Measurements from ENCODE around the gene CMTM4. TPM values are rescaled to one million over a fixed set of nuclear protein-coding genes. Genes with fewer than 3 reads are reported as not detected.

CMTM4 gene
- 1 to 10 TPM; 1.1 to 1.2 TPM for total RNA-seq

DNA sequence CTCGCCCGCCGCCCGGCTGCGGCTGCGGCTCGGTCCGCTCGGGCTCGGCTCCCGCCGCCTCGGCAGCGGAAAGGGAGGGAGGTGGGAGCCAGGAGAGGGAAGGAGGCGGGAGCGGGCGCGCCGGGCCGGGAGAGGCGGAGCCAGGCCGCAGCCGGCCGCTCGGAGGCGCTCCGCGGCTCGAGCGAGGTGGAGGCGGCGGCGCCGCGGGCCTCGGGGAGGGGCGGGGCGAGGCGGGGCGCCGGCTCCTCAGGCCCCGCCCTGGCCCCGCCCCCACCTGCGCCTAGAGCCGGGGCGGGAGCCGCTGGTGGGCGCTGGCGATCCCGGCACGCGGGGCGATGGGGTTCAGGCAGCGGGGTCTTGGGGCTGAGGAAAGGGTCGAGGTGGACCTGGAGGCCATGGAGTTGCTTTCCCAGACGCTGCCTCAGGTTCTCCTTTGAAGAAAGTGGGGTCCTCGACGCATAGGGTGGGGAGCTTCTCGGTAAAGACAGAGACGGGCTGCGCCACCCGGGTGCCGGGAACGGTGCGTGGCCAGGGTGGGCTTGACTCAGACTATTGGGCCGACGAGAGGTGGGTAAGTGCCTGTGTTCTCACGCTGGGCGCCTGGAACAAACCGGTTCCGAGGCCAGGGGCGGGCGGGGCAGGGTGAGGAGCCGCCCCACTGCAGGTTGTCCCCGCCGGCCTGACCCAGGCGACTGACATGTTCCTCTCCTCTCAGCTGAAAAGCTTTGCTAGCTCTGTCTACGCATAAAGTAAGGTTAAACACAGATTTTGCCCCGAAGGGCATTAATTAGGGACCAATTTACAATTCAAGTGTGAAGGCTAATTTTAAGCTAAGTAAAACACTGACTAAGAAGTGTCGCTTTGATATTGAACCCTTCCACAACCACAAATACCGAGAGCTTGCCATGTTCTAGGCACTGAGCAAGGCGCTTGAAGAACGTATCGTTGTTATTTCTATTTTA, at the start of gene CMTM4:
Gene CMTM4 (minus strand): TSS at position 75 of the 962 bp plus-strand sequence. CDS start 218 bp downstream, outside the sequence.
- ATAC-seq (peak; percentile 94), DNase-seq (peak; percentile 70)
- no peaks in the 10 kb centered on the region for H3K9me3 Mint-ChIP-seq (ENCODE audit: low read depth)
- CTCF ChIA-PET = interaction anchor here (0.6 to 2.7 kb wide), 12 partner anchors 18 to 292 kb away, joined by 3 to 13 read pairs (median 5); partner anchors contain the start of genes DYNC1LI2 and NAE1
- peaks cover 15% of the 10 kb centered on the region for H3K4me1 Mint-ChIP-seq
- peak within 1 kb of the TSS; percentile 73 for H3K4me3 Mint-ChIP-seq
- no peaks in the 10 kb centered on the region for H3K36me3 Mint-ChIP-seq
- no peak within 1 kb of the TSS for H3K27ac Mint-ChIP-seq
- H3K27me3 Mint-ChIP-seq = peaks cover 47% of the 10 kb centered on the region

DNA sequence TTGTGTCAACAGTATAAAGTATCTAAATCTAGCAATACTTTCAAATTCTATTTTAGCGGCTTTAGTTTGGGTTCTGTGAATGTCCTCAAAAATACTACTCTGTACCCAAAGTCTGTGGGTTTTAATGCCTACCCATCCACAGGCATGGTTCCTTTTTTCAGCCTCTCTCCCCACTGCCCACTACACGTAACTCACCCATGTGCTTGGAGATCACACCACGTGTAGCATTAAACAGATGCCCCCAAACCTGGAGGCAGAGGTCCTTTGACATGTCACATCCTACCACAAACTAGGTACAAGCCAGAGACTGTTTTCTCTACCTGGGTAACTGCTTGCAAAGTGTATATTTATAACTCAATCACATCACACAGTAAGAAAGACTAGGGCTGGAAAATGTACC, 49.5 kb upstream of the CMTM4 start:
- H3K36me3 Mint-ChIP-seq = peaks cover 52% of the 10 kb centered on the region
- peak; percentile 39 for DNase-seq
- ATAC-seq = no peak
- H3K9me3 Mint-ChIP-seq (ENCODE audit: low read depth) = no peaks in the 10 kb centered on the region
- peak overlapping the region; percentile 74 for H3K27ac Mint-ChIP-seq
- peaks cover 54% of the 10 kb centered on the region for H3K4me1 Mint-ChIP-seq
- CTCF ChIA-PET = interaction anchor here (0.7 to 6.9 kb wide), 8 partner anchors 18 to 149 kb away, joined by 3 to 50 read pairs (median 4); partner anchors contain the start of genes NAE1 and PDP2
- H3K4me3 Mint-ChIP-seq = peak overlapping the region; percentile 6
- no peaks in the 10 kb centered on the region for H3K27me3 Mint-ChIP-seq

DNA sequence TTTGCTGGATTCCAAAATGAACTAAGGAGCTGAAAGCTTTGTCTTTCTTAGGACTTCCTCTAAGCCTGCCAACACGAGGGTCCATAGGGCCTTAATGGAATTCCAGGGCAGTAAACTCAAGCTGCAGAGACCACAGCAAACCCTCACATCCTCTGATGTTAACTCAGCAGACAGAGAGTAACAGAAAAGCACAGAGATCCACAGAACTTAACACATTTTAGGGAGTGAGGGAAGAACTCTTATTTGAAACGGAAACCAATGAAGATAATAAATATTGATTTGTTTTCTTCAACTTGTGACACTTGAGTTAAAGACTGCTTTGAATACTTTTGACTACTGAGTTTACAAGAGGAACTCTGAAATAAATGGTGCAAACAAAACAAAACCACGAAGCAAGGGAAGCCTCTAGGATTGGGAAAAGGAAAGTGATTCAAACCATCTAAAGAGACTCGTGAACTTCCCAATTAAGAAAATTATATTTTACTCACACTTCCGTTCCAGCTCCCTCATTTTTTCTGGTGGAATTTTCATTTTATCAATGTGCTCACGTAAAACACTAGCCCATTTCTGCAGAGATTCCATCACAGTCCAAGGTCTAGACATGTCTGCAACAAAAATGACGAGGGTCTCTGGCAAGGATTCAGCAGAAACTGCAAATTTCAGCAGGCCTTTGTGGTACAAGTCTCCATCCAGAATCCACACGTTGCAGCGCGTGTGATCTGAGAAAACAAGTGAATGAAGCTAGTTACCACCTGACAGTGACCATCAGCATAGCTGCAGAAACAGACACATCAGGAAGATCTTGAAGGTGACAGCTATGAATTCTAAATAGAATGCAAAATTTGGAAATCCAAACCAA, 45.6 kb upstream of the CMTM4 start:
- CTCF ChIA-PET = interaction anchor here (0.5 to 7.8 kb wide), 12 partner anchors 9 to 335 kb away, joined by 3 to 84 read pairs (median 6); partner anchors contain the start of genes CMTM4, DYNC1LI2 and NAE1
- DNase-seq (no peak), ATAC-seq (no peak)
- Mint-ChIP-seq H3K4me1 (peaks cover 40% of the 10 kb centered on the region), H3K4me3 (no peak overlapping the region), H3K27ac (no peak overlapping the region), H3K27me3 (no peaks in the 10 kb centered on the region), H3K9me3 (ENCODE audit: low read depth) (no peaks in the 10 kb centered on the region), H3K36me3 (peaks cover 54% of the 10 kb centered on the region)

DNA sequence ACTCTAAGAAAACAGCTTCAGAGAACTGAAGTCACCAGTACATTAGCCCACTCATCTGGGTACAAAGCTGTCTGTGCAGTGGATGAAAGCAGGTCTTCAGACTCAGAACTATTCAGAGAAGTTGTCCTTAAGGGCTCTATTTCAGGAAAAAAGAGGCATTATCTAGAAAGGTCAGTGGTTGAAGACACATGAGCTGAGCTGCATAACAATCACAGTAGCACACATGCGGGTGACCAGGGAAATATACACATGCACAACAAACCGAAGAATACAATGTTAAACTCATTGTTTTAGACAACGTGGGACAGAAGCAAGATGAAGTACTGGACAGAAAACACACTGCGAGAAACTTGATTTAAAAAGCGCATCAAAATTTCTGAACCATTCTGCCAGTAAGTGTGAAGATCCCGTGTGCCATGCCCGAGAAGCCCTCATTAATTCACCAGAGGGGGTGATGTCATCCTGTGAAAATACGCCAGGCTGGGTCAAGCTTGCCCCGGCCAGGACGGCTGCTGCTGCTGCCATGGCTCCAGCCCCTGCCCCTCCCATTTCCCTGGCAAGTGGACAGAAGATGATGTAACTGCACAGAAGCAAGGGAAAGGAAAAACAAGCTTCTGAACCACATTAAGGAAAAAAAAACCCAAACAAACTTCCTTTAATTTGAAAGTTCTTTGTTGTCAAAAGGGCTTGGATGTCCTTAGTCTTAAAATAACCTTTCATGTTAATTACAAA, 44.8 kb upstream of the CMTM4 start:
- H3K9me3 Mint-ChIP-seq (ENCODE audit: low read depth) = no peaks in the 10 kb centered on the region
- peaks cover 51% of the 10 kb centered on the region for H3K36me3 Mint-ChIP-seq
- H3K27ac Mint-ChIP-seq = no peak overlapping the region
- no peaks in the 10 kb centered on the region for H3K27me3 Mint-ChIP-seq
- no peak overlapping the region for H3K4me3 Mint-ChIP-seq
- H3K4me1 Mint-ChIP-seq = peaks cover 31% of the 10 kb centered on the region
- ATAC-seq (no peak), DNase-seq (no peak)
- CTCF ChIA-PET = interaction anchor here (0.5 to 7.8 kb wide), 12 partner anchors 10 to 335 kb away, joined by 3 to 84 read pairs (median 8); partner anchors contain the start of genes CMTM4, DYNC1LI2 and NAE1

DNA sequence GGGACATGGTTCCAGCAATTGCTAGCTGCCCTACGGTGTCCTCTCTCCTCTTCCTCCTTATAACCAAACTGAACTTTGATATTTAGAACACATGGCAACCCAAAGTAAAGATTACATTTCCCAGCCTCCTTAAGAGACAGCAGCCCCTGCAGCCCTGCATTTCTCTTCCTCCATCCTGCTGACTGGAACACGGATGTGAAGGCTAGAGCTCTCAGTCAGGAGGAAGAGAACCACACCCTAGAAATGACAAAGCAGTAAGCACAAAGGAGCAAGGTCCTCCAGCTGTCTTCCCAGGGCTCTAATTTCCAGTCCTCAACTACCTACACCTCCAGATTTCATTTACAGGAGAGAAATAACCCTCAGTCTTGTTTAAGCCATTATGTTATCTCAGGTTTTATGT, 44.0 kb upstream of the CMTM4 start:
- Mint-ChIP-seq H3K27ac (peak overlapping the region; percentile 37), H3K9me3 (ENCODE audit: low read depth) (no peaks in the 10 kb centered on the region), H3K4me1 (peaks cover 27% of the 10 kb centered on the region), H3K4me3 (no peak overlapping the region), H3K36me3 (peaks cover 54% of the 10 kb centered on the region), H3K27me3 (no peaks in the 10 kb centered on the region)
- ATAC-seq (no peak), DNase-seq (no peak)
- CTCF ChIA-PET = interaction anchor here (0.7 to 7.8 kb wide), 16 partner anchors 11 to 334 kb away, joined by 3 to 84 read pairs (median 6); partner anchors contain the start of genes CMTM4, DYNC1LI2 and NAE1

DNA sequence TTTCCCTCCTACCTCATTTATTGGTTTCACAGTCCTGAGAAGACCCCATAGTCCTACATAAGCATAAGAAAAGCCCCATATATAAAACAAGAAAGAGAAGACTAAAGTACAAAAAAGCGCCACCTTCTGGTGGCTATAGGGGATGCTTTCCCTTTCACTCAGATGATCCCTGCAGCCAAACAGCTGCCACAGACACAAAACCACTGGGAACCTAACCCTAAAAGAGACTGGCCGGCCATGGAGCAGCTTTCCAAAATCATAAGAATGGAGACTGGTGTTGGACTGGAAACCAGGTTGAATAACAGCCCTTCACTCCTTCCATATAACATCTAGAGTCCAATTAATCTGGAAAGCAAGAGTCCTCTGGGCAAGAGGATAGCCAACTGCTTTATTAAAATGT, 43.5 kb upstream of the CMTM4 start:
- ATAC-seq (peak; percentile 57), DNase-seq (peak; percentile 57)
- peaks cover 27% of the 10 kb centered on the region for H3K4me1 Mint-ChIP-seq
- no peak overlapping the region for H3K4me3 Mint-ChIP-seq
- no peak overlapping the region for H3K27ac Mint-ChIP-seq
- H3K27me3 Mint-ChIP-seq = no peaks in the 10 kb centered on the region
- CTCF ChIA-PET = interaction anchor here (0.7 to 7.8 kb wide), 16 partner anchors 11 to 333 kb away, joined by 3 to 84 read pairs (median 6); partner anchors contain the start of genes CMTM4, DYNC1LI2 and NAE1
- peaks cover 53% of the 10 kb centered on the region for H3K36me3 Mint-ChIP-seq
- H3K9me3 Mint-ChIP-seq (ENCODE audit: low read depth) = no peaks in the 10 kb centered on the region

DNA sequence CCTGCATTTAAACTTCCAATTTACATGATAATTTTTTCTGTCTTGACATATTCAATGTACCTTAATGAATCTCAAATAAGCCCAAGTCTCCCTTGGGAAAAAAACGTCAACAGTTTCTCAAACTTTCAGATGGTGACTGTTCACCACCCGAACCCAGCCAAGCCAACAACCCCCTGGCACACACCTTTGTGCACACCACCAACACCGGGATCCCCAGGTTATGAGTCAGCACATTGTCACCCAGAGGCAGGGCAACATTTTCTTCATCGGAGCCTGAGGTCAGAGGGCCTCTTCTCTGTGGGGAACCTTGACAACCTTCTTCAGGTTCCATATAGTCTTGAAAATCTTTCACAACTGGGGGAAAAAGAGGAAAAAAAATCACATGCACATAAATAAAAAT, 39.3 kb upstream of the CMTM4 start:
- Mint-ChIP-seq H3K36me3 (peaks cover 61% of the 10 kb centered on the region), H3K4me3 (no peak overlapping the region), H3K9me3 (ENCODE audit: low read depth) (no peaks in the 10 kb centered on the region), H3K4me1 (peaks cover 20% of the 10 kb centered on the region), H3K27ac (no peak overlapping the region), H3K27me3 (no peaks in the 10 kb centered on the region)
- no peak for ATAC-seq
- no peak for DNase-seq
- CTCF ChIA-PET = interaction anchor here (1.0 to 2.6 kb wide), 4 partner anchors 8 to 137 kb away, joined by 3 to 15 read pairs (median 4); no protein-coding TSS in a partner anchor

DNA sequence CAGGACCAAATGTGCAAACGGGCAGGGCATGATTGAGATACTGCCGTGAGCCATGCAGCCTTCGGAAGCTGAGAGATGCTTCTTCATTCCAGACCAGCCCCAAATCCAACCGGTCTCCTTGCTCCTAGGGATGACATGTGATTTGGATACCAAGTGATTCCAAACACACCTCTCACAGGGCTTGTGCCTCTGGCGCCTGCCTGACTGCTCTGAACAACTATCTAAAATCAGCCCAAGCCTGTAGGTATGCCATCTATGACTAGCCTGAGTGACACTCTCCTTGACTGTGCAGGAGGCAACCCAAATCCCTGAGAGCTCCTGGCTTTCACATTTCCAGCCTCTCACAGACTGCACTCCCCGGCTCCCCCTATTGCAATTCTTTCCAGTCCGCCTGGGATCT, 34.6 kb upstream of the CMTM4 start:
- no peak overlapping the region for H3K27ac Mint-ChIP-seq
- H3K4me3 Mint-ChIP-seq = no peak overlapping the region
- DNase-seq (no peak), ATAC-seq (no peak)
- CTCF ChIA-PET = interaction anchor here (0.6 to 7.5 kb wide), 4 partner anchors 9 to 142 kb away, joined by 3 to 84 read pairs (median 5); no protein-coding TSS in a partner anchor
- H3K9me3 Mint-ChIP-seq (ENCODE audit: low read depth) = no peaks in the 10 kb centered on the region
- peaks cover 17% of the 10 kb centered on the region for H3K4me1 Mint-ChIP-seq
- H3K27me3 Mint-ChIP-seq = no peaks in the 10 kb centered on the region
- peaks cover 43% of the 10 kb centered on the region for H3K36me3 Mint-ChIP-seq

DNA sequence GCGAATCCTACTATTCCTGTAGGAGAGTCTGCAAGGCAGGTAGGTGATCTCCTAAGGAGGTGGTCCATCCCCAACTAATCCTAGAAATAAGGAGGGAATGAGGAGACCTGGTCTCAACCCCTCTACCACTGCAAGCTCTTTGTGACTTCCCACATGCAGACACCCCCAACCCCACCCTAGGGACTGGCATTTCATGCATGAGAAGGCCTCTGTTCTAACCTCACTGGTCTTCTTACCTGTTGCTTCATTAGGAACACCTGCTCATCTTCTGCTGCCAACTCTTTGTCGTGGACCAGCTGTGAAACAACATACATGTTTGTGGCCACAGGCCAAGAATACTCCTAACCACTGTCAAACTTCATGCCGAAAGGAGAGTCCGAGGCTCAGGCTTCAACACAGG, 32.3 kb upstream of the CMTM4 start:
- H3K9me3 Mint-ChIP-seq (ENCODE audit: low read depth) = no peaks in the 10 kb centered on the region
- ATAC-seq = no peak
- peak overlapping the region; percentile 25 for H3K27ac Mint-ChIP-seq
- H3K27me3 Mint-ChIP-seq = no peaks in the 10 kb centered on the region
- H3K4me1 Mint-ChIP-seq = peaks cover 17% of the 10 kb centered on the region
- no peak for DNase-seq
- H3K36me3 Mint-ChIP-seq = peaks cover 49% of the 10 kb centered on the region
- CTCF ChIA-PET = interaction anchor here (0.8 to 7.5 kb wide), 13 partner anchors 10 to 371 kb away, joined by 3 to 84 read pairs (median 4); partner anchors contain the start of genes DYNC1LI2 and NAE1
- no peak overlapping the region for H3K4me3 Mint-ChIP-seq

DNA sequence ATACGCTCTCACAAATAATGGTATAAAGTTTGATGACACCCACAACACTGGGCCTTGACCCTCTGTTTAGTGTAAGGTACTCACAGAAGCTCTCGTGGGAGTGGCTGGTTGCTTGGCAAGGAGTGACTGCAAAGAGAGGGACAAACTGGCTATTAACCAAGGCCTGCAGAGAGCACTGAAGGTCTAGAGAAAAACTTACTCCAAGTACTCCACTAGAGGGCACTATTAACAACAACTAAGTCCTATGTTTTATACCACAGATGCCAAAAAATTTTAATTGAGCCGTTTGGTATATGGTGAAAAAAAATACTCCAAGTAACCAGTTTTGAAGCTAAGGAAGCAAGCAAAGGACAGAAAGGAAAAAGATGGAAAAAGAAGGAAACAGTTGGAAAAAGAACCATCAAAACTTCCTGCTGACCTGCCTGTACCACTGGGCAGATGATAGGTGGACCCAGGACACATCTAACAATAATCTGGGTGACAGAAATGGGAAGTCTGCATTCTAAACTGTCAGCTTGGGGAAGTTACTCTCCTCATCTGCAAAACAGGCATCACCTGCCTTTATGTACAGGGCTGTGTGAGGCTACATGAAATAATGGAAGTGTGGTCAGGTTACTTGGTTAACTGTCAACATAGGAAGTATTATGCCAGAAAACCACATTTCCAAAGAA, 31.7 kb upstream of the CMTM4 start:
- no peak overlapping the region for H3K4me3 Mint-ChIP-seq
- ATAC-seq (peak; percentile 85), DNase-seq (no peak)
- H3K9me3 Mint-ChIP-seq (ENCODE audit: low read depth) = no peaks in the 10 kb centered on the region
- CTCF ChIA-PET = interaction anchor here (0.8 to 7.5 kb wide), 14 partner anchors 10 to 371 kb away, joined by 3 to 84 read pairs (median 4); partner anchors contain the start of genes DYNC1LI2 and NAE1
- H3K36me3 Mint-ChIP-seq = peaks cover 51% of the 10 kb centered on the region
- H3K4me1 Mint-ChIP-seq = peaks cover 17% of the 10 kb centered on the region
- H3K27ac Mint-ChIP-seq = peak overlapping the region; percentile 42
- no peaks in the 10 kb centered on the region for H3K27me3 Mint-ChIP-seq

DNA sequence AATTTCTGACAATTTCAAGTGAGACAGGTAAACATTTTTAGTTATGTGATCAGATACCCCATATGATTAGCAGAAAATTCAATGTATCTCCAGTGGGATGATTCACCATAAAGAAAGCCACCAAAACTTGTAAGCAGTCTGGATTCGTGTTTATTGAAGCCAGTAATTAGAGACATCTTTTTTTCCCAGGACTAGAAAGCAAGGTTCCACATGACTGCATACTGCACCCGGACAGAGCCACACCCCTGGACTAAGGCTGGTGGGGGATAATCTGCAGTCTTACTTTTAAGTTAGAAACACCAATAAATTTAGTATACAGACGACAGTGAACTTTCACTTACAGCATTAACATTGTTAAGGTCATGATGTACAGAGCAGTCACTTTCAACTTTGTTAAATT, 24.2 kb upstream of the CMTM4 start:
- peaks cover 33% of the 10 kb centered on the region for H3K36me3 Mint-ChIP-seq
- no peak overlapping the region for H3K27ac Mint-ChIP-seq
- no peaks in the 10 kb centered on the region for H3K27me3 Mint-ChIP-seq
- no peaks in the 10 kb centered on the region for H3K9me3 Mint-ChIP-seq (ENCODE audit: low read depth)
- DNase-seq (no peak), ATAC-seq (no peak)
- H3K4me3 Mint-ChIP-seq = no peak overlapping the region
- CTCF ChIA-PET = no interaction called here
- H3K4me1 Mint-ChIP-seq = no peaks in the 10 kb centered on the region

DNA sequence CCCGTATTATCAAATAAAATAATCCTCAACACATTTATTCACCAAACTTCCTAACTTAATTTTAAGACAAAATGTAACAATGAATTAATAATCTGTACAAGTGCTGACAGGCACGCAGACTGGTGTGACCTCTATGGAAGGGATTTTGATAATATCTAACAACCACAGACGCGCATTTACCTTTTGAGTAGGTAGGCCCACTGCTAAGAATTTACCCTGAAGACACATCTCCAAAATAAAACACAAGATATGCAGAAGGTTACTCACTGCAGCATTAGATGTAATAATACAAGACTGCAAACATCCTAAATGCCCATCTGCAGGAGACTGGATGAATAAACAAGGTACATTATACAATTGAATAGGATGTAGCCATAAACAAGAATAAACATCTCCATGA, 22.7 kb upstream of the CMTM4 start:
- Mint-ChIP-seq H3K9me3 (ENCODE audit: low read depth) (no peaks in the 10 kb centered on the region), H3K4me1 (no peaks in the 10 kb centered on the region), H3K36me3 (peaks cover 24% of the 10 kb centered on the region), H3K27ac (no peak overlapping the region), H3K27me3 (no peaks in the 10 kb centered on the region), H3K4me3 (no peak overlapping the region)
- CTCF ChIA-PET = interaction anchor here (1.0 kb wide), 1 partner anchor 21 kb away, joined by 3 read pairs; no protein-coding TSS in a partner anchor
- DNase-seq (no peak), ATAC-seq (no peak)

Measured in activated CD8-positive, alpha-beta memory T cell treated with anti-CD3 and anti-CD28 coated beads, Interleukin-2, amount 10 ng/mL, durations not matched to agents 7 days and 5 days (primary cell).